ENCODE measurements around the gene ACACA. TPM values are rescaled to one million over a fixed set of nuclear protein-coding genes. Genes with fewer than 3 reads are reported as not detected.

The ACACA gene
- total and polyA plus RNA-seq, 2 donors (not counting 1 experiment from before 2014, with no cell fraction given), result 4.8 to 26.2 TPM

DNA sequence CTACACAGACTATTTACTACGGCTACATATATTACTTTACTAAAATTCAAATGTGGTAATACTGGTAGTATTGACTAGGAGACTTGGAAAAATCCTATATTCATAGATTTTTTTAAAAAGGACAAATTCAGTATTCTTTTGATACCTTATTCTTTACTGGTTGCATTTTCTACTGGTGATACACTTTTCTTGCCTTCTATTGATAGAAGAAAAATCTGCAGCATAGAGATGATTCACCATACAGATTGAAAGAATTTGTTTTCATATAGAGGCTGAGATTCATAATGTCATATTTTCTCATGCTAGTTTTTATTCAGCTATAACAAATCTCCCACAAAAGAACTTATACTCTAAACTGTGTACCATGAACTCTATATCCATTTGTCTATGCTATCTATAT, 226.3 kb downstream of the ACACA start:
- H3K27me3 Mint-ChIP-seq, result no peaks in the 10 kb centered on the region

DNA sequence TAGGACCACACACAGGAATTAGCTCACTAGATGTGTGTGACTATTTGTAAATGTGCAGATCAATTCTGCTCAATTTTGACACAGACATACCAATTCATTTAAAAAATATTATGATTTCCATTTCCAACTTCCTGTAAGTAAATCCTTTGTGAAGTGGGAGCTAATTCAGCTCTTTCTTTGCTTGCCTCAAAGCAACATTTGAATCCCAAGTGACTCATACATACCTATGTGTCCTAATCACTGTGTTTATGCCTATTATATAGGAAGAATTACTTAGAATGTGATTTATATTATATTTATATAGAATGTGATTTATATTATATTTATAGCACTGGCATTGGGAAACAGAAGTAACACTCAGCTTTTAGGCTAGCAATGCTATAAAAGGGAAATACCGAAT, 226.7 kb downstream of the ACACA start:
- ATAC-seq (ENCODE audit: low read depth), result no peak
- Histone ChIP-seq H3K9me3 (ENCODE audit: control extremely low read depth in 1 of 3, control insufficient read depth in 2 of 3, insufficient read depth in 1 of 3, low read length in 2 of 3) (no peaks in the 10 kb centered on the region), H3K79me2 (ENCODE audit: control insufficient read depth, insufficient read depth, low read length) (no peaks in the 10 kb centered on the region), H3K4me1 (ENCODE audit: control insufficient read depth in 2 of 2, insufficient read depth in 2 of 2, low read length in 2 of 2) (no peaks in the 10 kb centered on the region), H3K4me2 (replicated peaks; ENCODE audit: low read depth, low read length, poor library complexity, severe bottlenecking) (no peak overlapping the region), H3K9ac (ENCODE audit: low read length) (no peak overlapping the region), H3K27me3 (replicated peaks in 1 of 4; ENCODE audit: control extremely low read depth in 1 of 4, control insufficient read depth in 3 of 4, insufficient read depth in 4 of 4, low read length in 3 of 4) (no peaks in the 10 kb centered on the region), H3K36me3 (replicated peaks in 1 of 2; ENCODE audit: control extremely low read depth in 1 of 2, control insufficient read depth in 1 of 2, extremely low read depth in 1 of 2, insufficient read depth in 2 of 2, low read length in 1 of 2) (peaks cover 5 to 8% of the 10 kb centered on the region in 2 experiments), H3K27ac (ENCODE audit: low read length in 2 of 2) (no peak overlapping the region), H4K20me1 (ENCODE audit: control insufficient read depth, insufficient read depth, low read length, poor library complexity, severe bottlenecking) (no peaks in the 10 kb centered on the region), H3K4me3 (ENCODE audit: control extremely low read depth in 1 of 5, extremely low read depth in 1 of 5, insufficient read depth in 1 of 5, low read depth in 2 of 5, low read length in 4 of 5) (no peak overlapping the region), H2AFZ (ENCODE audit: insufficient read depth, low read depth, low read length, poor library complexity, severe bottlenecking) (no peak overlapping the region)
- Mint-ChIP-seq H3K9me3 (ENCODE audit: insufficient read depth) (no peaks in the 10 kb centered on the region), H3K27me3 (no peaks in the 10 kb centered on the region), H3K4me3 (no peak overlapping the region), H3K27ac (no peak overlapping the region), H3K4me1 (no peaks in the 10 kb centered on the region)
- DNase-seq, result no peak
- no peak for TF ChIP-seq EZH2 (IDR thresholded peaks at IDR 0.05; ENCODE audit: borderline replicate concordance, insufficient read depth, low read depth, low read length, poor library complexity, severe bottlenecking)
- TF ChIP-seq, protein P1, sequence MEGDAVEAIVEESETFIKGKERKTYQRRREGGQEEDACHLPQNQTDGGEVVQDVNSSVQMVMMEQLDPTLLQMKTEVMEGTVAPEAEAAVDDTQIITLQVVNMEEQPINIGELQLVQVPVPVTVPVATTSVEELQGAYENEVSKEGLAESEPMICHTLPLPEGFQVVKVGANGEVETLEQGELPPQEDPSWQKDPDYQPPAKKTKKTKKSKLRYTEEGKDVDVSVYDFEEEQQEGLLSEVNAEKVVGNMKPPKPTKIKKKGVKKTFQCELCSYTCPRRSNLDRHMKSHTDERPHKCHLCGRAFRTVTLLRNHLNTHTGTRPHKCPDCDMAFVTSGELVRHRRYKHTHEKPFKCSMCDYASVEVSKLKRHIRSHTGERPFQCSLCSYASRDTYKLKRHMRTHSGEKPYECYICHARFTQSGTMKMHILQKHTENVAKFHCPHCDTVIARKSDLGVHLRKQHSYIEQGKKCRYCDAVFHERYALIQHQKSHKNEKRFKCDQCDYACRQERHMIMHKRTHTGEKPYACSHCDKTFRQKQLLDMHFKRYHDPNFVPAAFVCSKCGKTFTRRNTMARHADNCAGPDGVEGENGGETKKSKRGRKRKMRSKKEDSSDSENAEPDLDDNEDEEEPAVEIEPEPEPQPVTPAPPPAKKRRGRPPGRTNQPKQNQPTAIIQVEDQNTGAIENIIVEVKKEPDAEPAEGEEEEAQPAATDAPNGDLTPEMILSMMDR (IDR thresholded peaks at IDR 0.05), result no peak
- ChIA-PET POLR2A (no interaction called here), CTCF (interaction anchor here (1.3 kb wide), 1 partner anchor 11 kb away, joined by 4 read pairs; no protein-coding TSS in a partner anchor)
- WGBS (ENCODE audit: insufficient coverage), result no CpG with 5 or more reads among the region's 1 CpG
- intact Hi-C loops (cut with micrococcal nuclease), result no loop called here

More for the DNA sequence above, 226.3 kb downstream of the ACACA start:
- no CpG with 5 or more reads among the region's 1 CpG for WGBS (ENCODE audit: insufficient coverage)
- H3K27ac ChIP-seq (ENCODE audit: low read length in 2 of 2), result no peak overlapping the region
- peaks cover 5 to 8% of the 10 kb centered on the region in 2 experiments for H3K36me3 ChIP-seq (replicated peaks in 1 of 2; ENCODE audit: control extremely low read depth in 1 of 2, control insufficient read depth in 1 of 2, extremely low read depth in 1 of 2, insufficient read depth in 2 of 2, low read length in 1 of 2)
- Mint-ChIP-seq H3K9me3 (ENCODE audit: insufficient read depth) (no peaks in the 10 kb centered on the region), H3K4me3 (no peak overlapping the region), H3K27ac (no peak overlapping the region), H3K4me1 (no peaks in the 10 kb centered on the region)
- no peaks in the 10 kb centered on the region for H3K27me3 ChIP-seq (replicated peaks in 1 of 4; ENCODE audit: control extremely low read depth in 1 of 4, control insufficient read depth in 3 of 4, insufficient read depth in 4 of 4, low read length in 3 of 4)
- no peak overlapping the region for H3K9ac ChIP-seq (ENCODE audit: low read length)
- no peak for TF ChIP-seq EZH2 (IDR thresholded peaks at IDR 0.05; ENCODE audit: borderline replicate concordance, insufficient read depth, low read depth, low read length, poor library complexity, severe bottlenecking)
- TF ChIP-seq, protein P1 (IDR thresholded peaks at IDR 0.05), result no peak
- no peak overlapping the region for H3K4me3 ChIP-seq (ENCODE audit: control extremely low read depth in 1 of 5, extremely low read depth in 1 of 5, insufficient read depth in 1 of 5, low read depth in 2 of 5, low read length in 4 of 5)
- intact Hi-C loops (cut with micrococcal nuclease), result no loop called here
- no peaks in the 10 kb centered on the region for H3K79me2 ChIP-seq (ENCODE audit: control insufficient read depth, insufficient read depth, low read length)
- H3K4me2 ChIP-seq (replicated peaks; ENCODE audit: low read depth, low read length, poor library complexity, severe bottlenecking), result no peak overlapping the region
- H4K20me1 ChIP-seq (ENCODE audit: control insufficient read depth, insufficient read depth, low read length, poor library complexity, severe bottlenecking), result no peaks in the 10 kb centered on the region
- ChIA-PET POLR2A (no interaction called here), CTCF (no interaction called here)
- no peaks in the 10 kb centered on the region for H3K4me1 ChIP-seq (ENCODE audit: control insufficient read depth in 2 of 2, insufficient read depth in 2 of 2, low read length in 2 of 2)
- no peak for ATAC-seq (ENCODE audit: low read depth)
- H2AFZ ChIP-seq (ENCODE audit: insufficient read depth, low read depth, low read length, poor library complexity, severe bottlenecking), result no peak overlapping the region
- DNase-seq, result no peak
- H3K9me3 ChIP-seq (ENCODE audit: control extremely low read depth in 1 of 3, control insufficient read depth in 2 of 3, insufficient read depth in 1 of 3, low read length in 2 of 3), result no peaks in the 10 kb centered on the region

All from B cell (primary cell).